OCI-LY3 (cell line): ENCODE data around the gene SPINT3.

Experiments used
- H2AFZ ChIP-seq: fragments of 200-600, 300-600 bp; shearing (Covaris generic); 2 replicates; pipeline ENCODE4 v1.6.0; 2014; ENCODE audit warnings: antibody characterized with exemption, low read depth, low read length
- H3K27ac ChIP-seq: fragments of 200-600, 300-600 bp; sonication (generic); 2 replicates; pipeline ENCODE4 v1.5.1; 2014; ENCODE audit warnings: mild to moderate bottlenecking, low read length, moderate library complexity, mixed read lengths
- H3K27me3 ChIP-seq: fragments of 200-600, 300-600 bp; sonication (generic); 2 replicates; pipeline ENCODE4 v1.6.1; 2014; ENCODE audit warnings: low read depth, low read length, mixed read lengths
- H3K36me3 ChIP-seq: fragments of 200-600, 300-600 bp; sonication (generic); replicated peaks from 2 replicates; pipeline ENCODE3; 2014; ENCODE audit warnings: low read depth, low read length, mixed read lengths
- H3K4me1 ChIP-seq: fragments of 300-600, 200-600 bp; sonication (generic); 2 replicates; pipeline ENCODE4 v1.6.1; 2014; ENCODE audit warnings: low read length, mixed read lengths
- H3K4me2 ChIP-seq: fragments of 200-600, 300-600 bp; sonication (generic); 2 replicates; pipeline ENCODE4 v1.6.1; 2014; ENCODE audit warnings: low read length, mixed read lengths
- H3K4me3 ChIP-seq: fragments of 300-600, 200-600 bp; sonication (generic); 2 replicates; pipeline ENCODE4 v1.5.1; 2014; ENCODE audit warnings: antibody characterized with exemption, mild to moderate bottlenecking, low read length, moderate library complexity
- H3K79me2 ChIP-seq: fragments of 300-600, 200-600 bp; shearing (Covaris generic); 2 replicates; pipeline ENCODE4 v1.6.1; 2014; ENCODE audit warnings: mild to moderate bottlenecking, low read length, mixed read lengths
- H3K9ac ChIP-seq: fragments of 300-600, 200-600 bp; shearing (Covaris generic); 2 replicates; pipeline ENCODE4 v1.6.0; 2014; ENCODE audit warnings: mild to moderate bottlenecking, low read length, moderate library complexity
- H3K9me3 ChIP-seq: fragments of 200-600, 300-600 bp; shearing (Covaris generic); 2 replicates; pipeline ENCODE4 v1.6.1; 2014; ENCODE audit warnings: low read length, mixed read lengths; ENCODE audit not compliant: insufficient read depth
- H4K20me1 ChIP-seq: fragments of 200-600, 300-600 bp; sonication (generic); 2 replicates; pipeline ENCODE4 v1.6.1; 2016; ENCODE audit warnings: low read length, mixed read lengths; ENCODE audit not compliant: insufficient read depth
- CTCF ChIP-seq: fragments of 200-600, 300-600 bp; sonication (generic); IDR thresholded peaks from 2 replicates; pipeline ENCODE4 v1.5.1; 2014; ENCODE audit warnings: antibody characterized with exemption, low read length, low read depth
- EZH2phosphoT487 ChIP-seq: fragments of 200-600 bp; shearing (Covaris generic); IDR thresholded peaks from 2 replicates; pipeline ENCODE4 v1.6.1; 2018; ENCODE audit warnings: antibody characterized with exemption, mixed run types, low read depth

The SPINT3 gene

GRCh38 chr20:45470937-45471336 is 44.5 kb downstream of the SPINT3 start:
- H3K4me3 ChIP-seq = peak overlapping the region; percentile 70
- no peaks in the 10 kb centered on the region for H3K36me3 ChIP-seq
- no peaks in the 10 kb centered on the region; the same call in 1 of the 2 replicates for H3K4me1 ChIP-seq
- H4K20me1 ChIP-seq = no peaks in the 10 kb centered on the region
- H2AFZ ChIP-seq = 0 out of 2 replicates have a peak overlapping the region, but pooled peaks have one; percentile 16
- no peaks in the 10 kb centered on the region for H3K79me2 ChIP-seq
- H3K9ac ChIP-seq = peak overlapping the region; percentile 22
- peaks cover 57% of the 10 kb centered on the region for H3K27me3 ChIP-seq
- H3K4me2 ChIP-seq = peak overlapping the region; percentile 77
- H3K9me3 ChIP-seq = no peaks in the 10 kb centered on the region
- H3K27ac ChIP-seq = no peak overlapping the region
- peak; percentile 50 for TF ChIP-seq CTCF
- no peak for TF ChIP-seq EZH2phosphoT487

- H3K79me2 ChIP-seq = no peaks in the 10 kb centered on the region
- no peaks in the 10 kb centered on the region for H3K9me3 ChIP-seq
- no peak overlapping the region for H3K27ac ChIP-seq
- H3K36me3 ChIP-seq = no peaks in the 10 kb centered on the region
- H4K20me1 ChIP-seq = no peaks in the 10 kb centered on the region
- peaks cover 62% of the 10 kb centered on the region for H3K27me3 ChIP-seq
- H3K4me3 ChIP-seq = peak overlapping the region; percentile 70
- TF ChIP-seq EZH2phosphoT487 (no peak), CTCF (no peak)
- H3K4me2 ChIP-seq = peak overlapping the region; percentile 77
- H2AFZ ChIP-seq = peak overlapping the region; percentile 16; the same call in 1 of the 2 replicates
- peak overlapping the region; percentile 22 for H3K9ac ChIP-seq
- no peaks in the 10 kb centered on the region; the same call in 1 of the 2 replicates for H3K4me1 ChIP-seq
Observed at GRCh38 chr20:45470262-45470931, 45.0 kb downstream of the SPINT3 start.

- Histone ChIP-seq H3K4me3 (peak within 1 kb of the TSS; percentile 70), H3K27ac (no peak within 1 kb of the TSS), H3K79me2 (no peaks in the 10 kb centered on the region), H4K20me1 (no peaks in the 10 kb centered on the region), H3K36me3 (no peaks in the 10 kb centered on the region), H3K9me3 (no peaks in the 10 kb centered on the region), H3K4me2 (peak within 1 kb of the TSS; percentile 77), H3K4me1 (no peaks in the 10 kb centered on the region; the same call in 1 of the 2 replicates), H3K9ac (peak within 1 kb of the TSS; percentile 22), H3K27me3 (peaks cover 70% of the 10 kb centered on the region), H2AFZ (peak within 1 kb of the TSS; percentile 16; the same call in 1 of the 2 replicates)
- TF ChIP-seq EZH2phosphoT487 = no peak
- TF ChIP-seq CTCF = no peak
Observed at GRCh38 chr20:45469336-45470261, 45.8 kb downstream of the SPINT3 start, which contains the start of gene WFDC2. Gene WFDC2, plus strand, starts transcription at chr20:45469753. Its CDS starts 29 bp downstream, at chr20:45469782.

- Histone ChIP-seq H3K4me3 (no peak overlapping the region), H4K20me1 (no peaks in the 10 kb centered on the region), H3K4me2 (no peak overlapping the region), H3K27ac (no peak overlapping the region), H3K9ac (no peak overlapping the region), H3K27me3 (peaks cover 83% of the 10 kb centered on the region), H3K79me2 (no peaks in the 10 kb centered on the region), H2AFZ (no peak overlapping the region), H3K9me3 (no peaks in the 10 kb centered on the region), H3K4me1 (peaks cover 5% of the 10 kb centered on the region), H3K36me3 (no peaks in the 10 kb centered on the region)
- no peak for TF ChIP-seq CTCF
- TF ChIP-seq EZH2phosphoT487 = no peak
Observed at GRCh38 chr20:45467861-45468260, 47.6 kb downstream of the SPINT3 start.
